WERI-Rb-1 (cell line): ENCODE results near the gene PLXDC2.

Experiments
- DNase-seq: peaks from one replicate; pipeline ENCODE4 v3.0.0-alpha.2; 2020
- H3K27ac ChIP-seq: fragments of 250-450 bp; sonication (Bioruptor Pico); 2 replicates; pipeline ENCODE4 v1.5.1; 2020; ENCODE audit warnings: mild to moderate bottlenecking, moderate library complexity
- H3K27me3 ChIP-seq: fragments of 250-450 bp; sonication (Bioruptor Pico); 2 replicates; pipeline ENCODE4 v1.5.1; 2021; ENCODE audit warnings: mild to moderate bottlenecking, low read depth, moderate library complexity; ENCODE audit not compliant: insufficient read depth, severe bottlenecking
- H3K36me3 ChIP-seq: fragments of 250-450 bp; sonication (Bioruptor Pico); 2 replicates; pipeline ENCODE4 v1.5.1; 2020; ENCODE audit warnings: mild to moderate bottlenecking, moderate library complexity
- H3K4me3 ChIP-seq: 2 replicates; pipeline ENCODE4 v1.5.1; 2011; ENCODE audit warnings: low read depth, mild to moderate bottlenecking, control low read depth, low read length
- H3K9me3 ChIP-seq: fragments of 250-450 bp; sonication (Bioruptor Pico); 2 replicates; pipeline ENCODE4 v1.5.1; 2021; ENCODE audit warnings: mild to moderate bottlenecking, moderate library complexity; ENCODE audit not compliant: severe bottlenecking
- TF ChIP-seq, protein P1 (sequence below): IDR thresholded peaks from 2 replicates; pipeline ENCODE4 v1.5.1; 2011; ENCODE audit warnings: low read depth, mild to moderate bottlenecking, control low read depth, inconsistent platforms, low read length

PLXDC2 gene

DNA sequence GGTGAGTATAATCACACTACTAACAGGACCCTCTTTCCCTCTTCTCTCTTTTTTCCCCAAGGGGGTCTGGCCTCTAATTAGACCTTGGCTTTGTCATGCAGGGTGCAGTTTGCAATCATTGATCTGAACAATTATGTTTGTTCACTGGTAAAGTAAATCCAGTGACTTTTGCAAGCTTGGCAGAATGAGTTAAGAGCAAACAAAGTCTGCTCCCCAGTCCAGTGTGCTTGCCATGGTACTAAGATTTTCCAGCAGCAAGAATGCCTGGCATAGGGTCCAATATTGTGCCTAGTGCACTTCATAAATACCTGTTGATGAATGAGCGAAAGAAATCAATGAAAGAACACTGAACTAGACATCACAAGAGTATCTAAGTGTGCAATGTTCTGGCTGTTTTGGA, 43.9 kb downstream of the PLXDC2 start:
- Histone ChIP-seq H3K9me3 (no peaks in the 10 kb centered on the region), H3K27me3 (no peaks in the 10 kb centered on the region), H3K27ac (no peak overlapping the region), H3K36me3 (no peaks in the 10 kb centered on the region), H3K4me3 (no peak overlapping the region)
- DNase-seq: no peak
- TF ChIP-seq, protein P1, sequence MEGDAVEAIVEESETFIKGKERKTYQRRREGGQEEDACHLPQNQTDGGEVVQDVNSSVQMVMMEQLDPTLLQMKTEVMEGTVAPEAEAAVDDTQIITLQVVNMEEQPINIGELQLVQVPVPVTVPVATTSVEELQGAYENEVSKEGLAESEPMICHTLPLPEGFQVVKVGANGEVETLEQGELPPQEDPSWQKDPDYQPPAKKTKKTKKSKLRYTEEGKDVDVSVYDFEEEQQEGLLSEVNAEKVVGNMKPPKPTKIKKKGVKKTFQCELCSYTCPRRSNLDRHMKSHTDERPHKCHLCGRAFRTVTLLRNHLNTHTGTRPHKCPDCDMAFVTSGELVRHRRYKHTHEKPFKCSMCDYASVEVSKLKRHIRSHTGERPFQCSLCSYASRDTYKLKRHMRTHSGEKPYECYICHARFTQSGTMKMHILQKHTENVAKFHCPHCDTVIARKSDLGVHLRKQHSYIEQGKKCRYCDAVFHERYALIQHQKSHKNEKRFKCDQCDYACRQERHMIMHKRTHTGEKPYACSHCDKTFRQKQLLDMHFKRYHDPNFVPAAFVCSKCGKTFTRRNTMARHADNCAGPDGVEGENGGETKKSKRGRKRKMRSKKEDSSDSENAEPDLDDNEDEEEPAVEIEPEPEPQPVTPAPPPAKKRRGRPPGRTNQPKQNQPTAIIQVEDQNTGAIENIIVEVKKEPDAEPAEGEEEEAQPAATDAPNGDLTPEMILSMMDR: no peak

DNA sequence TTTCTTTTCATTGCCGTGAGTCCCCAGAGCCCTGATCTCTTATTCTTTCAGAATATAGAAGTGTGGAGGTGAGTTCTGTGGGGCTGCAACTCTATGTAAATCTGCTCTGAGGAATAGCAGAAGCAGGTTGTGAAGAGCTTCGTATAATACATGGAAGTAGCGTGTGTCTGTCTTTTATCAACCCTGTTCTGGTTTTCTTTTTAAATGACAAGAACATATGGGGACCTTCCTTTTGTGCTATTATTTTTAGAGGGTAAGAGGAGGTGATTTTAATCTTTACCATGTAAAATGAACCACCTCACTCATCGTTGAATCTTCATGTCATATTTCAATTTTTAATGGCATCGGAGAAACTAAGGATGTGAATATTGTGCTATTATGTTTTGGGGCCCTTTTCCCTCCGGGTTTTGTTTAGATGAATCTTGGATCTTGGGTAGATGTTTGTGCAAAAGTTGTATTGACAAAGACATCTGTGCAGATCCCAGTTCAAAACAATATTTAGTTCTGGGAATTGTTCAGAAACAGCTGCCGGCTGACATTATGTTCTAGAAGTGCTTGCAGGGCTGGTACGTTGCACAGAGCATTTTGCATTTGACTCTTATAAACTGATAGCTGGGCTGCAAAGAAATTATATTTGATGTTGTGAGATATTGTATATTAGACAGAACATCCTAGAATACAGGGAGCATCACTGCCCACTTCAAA, 46.7 kb downstream of the PLXDC2 start:
- DNase-seq: no peak
- Histone ChIP-seq H3K9me3 (no peaks in the 10 kb centered on the region), H3K27ac (no peak overlapping the region), H3K36me3 (no peaks in the 10 kb centered on the region), H3K27me3 (no peaks in the 10 kb centered on the region), H3K4me3 (no peak overlapping the region)
- TF ChIP-seq, protein P1: no peak

DNA sequence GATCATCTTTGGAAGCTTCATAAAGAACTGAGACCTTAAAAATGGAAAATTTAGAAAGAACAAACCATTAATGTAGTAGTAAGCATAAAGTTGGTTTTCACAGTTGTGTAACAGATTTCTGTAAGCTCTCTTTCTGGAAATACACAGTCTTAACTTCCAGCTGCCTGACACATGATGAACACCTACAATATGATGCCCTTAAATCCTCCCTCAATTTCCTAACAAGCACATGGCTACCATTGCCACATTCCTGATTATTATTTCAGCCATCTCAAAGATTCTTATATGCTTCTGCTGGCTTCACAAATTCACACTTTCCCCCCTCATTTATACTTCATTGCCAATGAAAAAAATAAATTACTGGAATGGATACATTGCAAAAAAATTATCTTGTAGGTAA, 49.4 kb downstream of the PLXDC2 start:
- Histone ChIP-seq H3K9me3 (no peaks in the 10 kb centered on the region), H3K4me3 (no peak overlapping the region), H3K27me3 (no peaks in the 10 kb centered on the region), H3K27ac (no peak overlapping the region), H3K36me3 (no peaks in the 10 kb centered on the region)
- TF ChIP-seq, protein P1: no peak
- no peak for DNase-seq

DNA sequence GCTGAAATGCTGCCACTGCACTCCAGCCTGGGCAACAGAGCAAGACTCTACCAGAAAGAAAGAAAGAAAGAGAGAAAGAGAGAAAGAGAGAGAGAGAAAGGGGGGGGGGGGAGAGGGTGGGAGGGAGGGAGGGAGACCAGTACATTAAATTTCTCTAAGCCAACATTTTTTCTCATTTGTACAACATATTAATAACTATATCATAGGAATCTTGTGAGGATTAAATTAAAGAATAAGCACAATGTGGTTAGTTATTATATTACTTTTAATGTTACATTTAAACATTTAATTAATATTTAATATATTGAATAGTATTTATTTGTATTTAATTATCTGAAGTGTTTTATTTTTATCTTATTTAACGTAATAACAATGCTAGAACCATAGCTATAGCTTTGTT, 53.1 kb downstream of the PLXDC2 start:
- H3K9me3 ChIP-seq: no peaks in the 10 kb centered on the region
- no peak for DNase-seq
- H3K4me3 ChIP-seq: no peak overlapping the region
- no peaks in the 10 kb centered on the region for H3K27me3 ChIP-seq
- no peak overlapping the region for H3K27ac ChIP-seq
- no peaks in the 10 kb centered on the region for H3K36me3 ChIP-seq
- TF ChIP-seq, protein P1: no peak

DNA sequence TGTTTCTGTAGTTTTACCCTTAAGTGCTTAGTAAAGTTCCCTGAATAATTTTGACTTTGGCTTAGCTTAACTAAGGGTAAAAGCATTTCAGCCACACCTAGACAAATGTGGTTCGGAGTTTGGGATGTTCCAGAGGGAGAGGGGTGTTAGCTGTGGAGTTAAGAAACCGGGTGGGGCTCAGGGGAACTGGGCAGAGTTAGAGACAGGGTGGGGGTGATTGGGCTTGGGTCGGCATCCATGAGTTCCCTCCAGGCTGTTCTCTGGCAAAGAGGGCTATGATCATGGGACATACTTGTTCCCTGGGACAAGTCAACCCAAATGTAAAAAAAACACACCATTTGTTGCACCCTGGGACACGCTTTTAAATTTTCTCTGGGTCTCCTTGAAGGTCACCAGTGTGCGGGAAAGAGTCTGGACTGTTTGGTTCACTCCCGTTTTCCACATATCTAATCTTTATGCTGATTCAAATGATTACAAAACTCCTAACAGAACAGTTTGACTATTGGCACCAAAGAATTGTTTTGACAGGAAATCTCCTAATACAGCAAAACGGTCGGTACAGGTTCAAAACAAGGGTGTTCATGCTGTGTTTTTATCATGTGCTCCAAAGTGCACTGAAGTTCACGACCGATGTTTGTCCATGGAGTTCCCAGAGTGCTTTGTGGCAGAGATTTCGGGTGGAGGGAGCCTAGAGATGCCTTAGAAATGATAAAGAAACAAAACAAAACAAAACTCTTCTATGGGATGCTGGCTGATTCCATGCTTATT, 56.5 kb downstream of the PLXDC2 start:
- Histone ChIP-seq H3K36me3 (no peaks in the 10 kb centered on the region), H3K27me3 (no peaks in the 10 kb centered on the region), H3K9me3 (no peaks in the 10 kb centered on the region), H3K27ac (no peak overlapping the region), H3K4me3 (no peak overlapping the region)
- TF ChIP-seq, protein P1: no peak
- DNase-seq: no peak
